Esophagus squamous epithelium (tissue), 5 donors: Measurements from ENCODE around the gene ANKH. TPM values are rescaled to one million over a fixed set of nuclear protein-coding genes. Genes with fewer than 3 reads are reported as not detected.

Source experiments
- DNase-seq: peaks from one replicate; lab custom pipeline; 2025; lab: John Stamatoyannopoulos, UW
- H3K27ac ChIP-seq, 4 donors: fragments of 200-600 bp; sonication (generic); one replicate each; pipeline ENCODE4 v1.5.1; 2016 to 2019; ENCODE audit warnings: mild to moderate bottlenecking in 1 of 4
- H3K27me3 ChIP-seq, 4 donors: fragments of 200-600 bp; sonication (generic); 1 replicate in 3 of 4; 2 replicates in 1 of 4; pipeline versions ENCODE4 v1.5.1 to v1.6.0; 2017 to 2021; ENCODE audit warnings: antibody characterized with exemption in 1 of 4
- H3K36me3 ChIP-seq, 3 donors: fragments of 200-600 bp; sonication (generic); one replicate each; pipeline ENCODE4 v1.5.1; 2016 to 2019
- H3K4me1 ChIP-seq, 3 donors: fragments of 200-600 bp; sonication (generic); one replicate each; pipeline ENCODE4 v1.5.1; 2017 to 2019
- H3K4me3 ChIP-seq, 4 donors: fragments of 200-600 bp; sonication (generic); 1 replicate in 3 of 4; 2 replicates in 1 of 4; pipeline ENCODE4 v1.5.1; 2016 to 2019; ENCODE audit warnings: mild to moderate bottlenecking in 2 of 4, moderate library complexity in 1 of 4
- H3K9me3 ChIP-seq, 3 donors: fragments of 200-600 bp; sonication (generic); one replicate each; pipeline ENCODE4 v1.5.1; 2016 to 2019
- POLR2A ChIP-seq, 4 donors: fragments of 450-650 bp; IDR thresholded peaks; one replicate each; pipeline ENCODE4 v1.6.1; 2017; ENCODE audit warnings: antibody characterized with exemption in 4 of 4, mild to moderate bottlenecking in 4 of 4, moderate library complexity in 3 of 4
- whole genome bisulfite sequencing, 2 donors: methylation state at CpG; one replicate each; pipeline ENCODE4 v1.1.5; 2018; 5-methylcytosine and 5-hydroxymethylcytosine counted together
- intact Hi-C: fragments of 100-400 bp; cut with DNase I; formaldehyde crosslinking; loops from one replicate; pipeline ENCODE4 v1.15.0; 2022
- total RNA-seq, 4 donors: library from RNA; depleted of rRNA; stranded (reverse); fragments of >200 nt; gene quantifications; one replicate each; pipeline ENCODE4 v1.1.0, GENCODE V29; 2016
- TF ChIP-seq, protein P1 (sequence below), 6 experiments: fragments of 450-650 bp in 4 of 6; fragments of 200-600 bp in 2 of 6; sonication (generic) in 2 of 6; IDR thresholded peaks; one replicate each; pipeline ENCODE4 v1.5.1; 2016 to 2019; ENCODE audit warnings: antibody characterized with exemption in 6 of 6, mild to moderate bottlenecking in 4 of 6, moderate library complexity in 4 of 6
- donor health status: DM: yes; HTN: yes; CAD: no.

The ANKH gene
- total RNA-seq, 4 donors from 2014 or later, result 10.0 to 38.0 (median 16.7) TPM

DNA sequence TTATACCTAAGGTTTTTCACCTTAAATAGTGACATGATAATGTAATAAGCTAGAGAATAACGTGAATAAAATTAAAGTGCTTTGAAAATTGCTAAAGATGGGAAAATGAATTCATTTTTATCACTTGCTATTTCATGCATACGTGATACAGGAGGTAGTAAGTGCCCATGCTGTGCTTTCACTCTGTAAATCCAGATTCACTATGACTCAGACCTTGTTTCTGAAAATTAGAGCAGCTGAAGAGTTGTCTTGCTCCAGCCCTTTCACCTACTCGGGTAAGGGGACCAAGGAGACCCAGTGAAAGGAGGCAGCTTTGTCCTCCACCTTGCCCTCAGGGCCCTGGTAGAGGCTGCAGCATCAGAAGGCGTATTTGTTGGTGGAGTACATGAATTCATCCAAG lies 87.9 kb downstream of the ANKH start:
- Histone ChIP-seq H3K27me3 (no peaks in the 10 kb centered on the region), H3K36me3 (no peaks in the 10 kb centered on the region), H3K27ac (no peak overlapping the region), H3K4me1 (peaks cover 0 to 16% (median 0%) of the 10 kb centered on the region in 3 donors), H3K4me3 (no peak overlapping the region), H3K9me3 (peaks cover 0 to 4% (median 0%) of the 10 kb centered on the region in 3 donors)
- 77 to 83% methylated on average over 4 of the region's 4 CpGs for WGBS, 2 donors
- intact Hi-C loops, result no loop called here
- no peak for TF ChIP-seq POLR2A (IDR thresholded peaks at IDR 0.05)
- TF ChIP-seq, protein P1, sequence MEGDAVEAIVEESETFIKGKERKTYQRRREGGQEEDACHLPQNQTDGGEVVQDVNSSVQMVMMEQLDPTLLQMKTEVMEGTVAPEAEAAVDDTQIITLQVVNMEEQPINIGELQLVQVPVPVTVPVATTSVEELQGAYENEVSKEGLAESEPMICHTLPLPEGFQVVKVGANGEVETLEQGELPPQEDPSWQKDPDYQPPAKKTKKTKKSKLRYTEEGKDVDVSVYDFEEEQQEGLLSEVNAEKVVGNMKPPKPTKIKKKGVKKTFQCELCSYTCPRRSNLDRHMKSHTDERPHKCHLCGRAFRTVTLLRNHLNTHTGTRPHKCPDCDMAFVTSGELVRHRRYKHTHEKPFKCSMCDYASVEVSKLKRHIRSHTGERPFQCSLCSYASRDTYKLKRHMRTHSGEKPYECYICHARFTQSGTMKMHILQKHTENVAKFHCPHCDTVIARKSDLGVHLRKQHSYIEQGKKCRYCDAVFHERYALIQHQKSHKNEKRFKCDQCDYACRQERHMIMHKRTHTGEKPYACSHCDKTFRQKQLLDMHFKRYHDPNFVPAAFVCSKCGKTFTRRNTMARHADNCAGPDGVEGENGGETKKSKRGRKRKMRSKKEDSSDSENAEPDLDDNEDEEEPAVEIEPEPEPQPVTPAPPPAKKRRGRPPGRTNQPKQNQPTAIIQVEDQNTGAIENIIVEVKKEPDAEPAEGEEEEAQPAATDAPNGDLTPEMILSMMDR (IDR thresholded peaks at IDR 0.05), result no peak
- no peak for DNase-seq

DNA sequence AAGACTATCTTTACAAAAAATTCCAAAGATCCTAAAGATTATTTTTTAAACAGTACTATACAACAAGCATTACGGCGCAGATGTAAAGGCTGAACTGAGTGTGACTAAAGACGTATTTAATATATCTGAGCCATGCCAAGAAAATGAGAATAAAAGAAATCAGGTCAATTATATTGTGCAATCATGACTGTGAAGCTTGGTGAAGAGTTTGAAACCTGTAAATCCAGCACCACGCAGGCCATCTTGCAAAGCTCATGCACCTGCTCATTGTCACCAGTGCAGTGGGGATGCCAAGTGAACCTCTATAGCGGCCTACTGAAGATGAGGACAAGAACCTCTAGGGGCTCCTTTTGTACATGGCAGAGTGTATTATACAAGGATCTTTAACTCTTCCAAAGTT lies 89.0 kb downstream of the ANKH start:
- DNase-seq, result no peak
- no peak overlapping the region for H3K27ac ChIP-seq
- intact Hi-C loops, result no loop called here
- no peak overlapping the region for H3K4me3 ChIP-seq
- no peaks in the 10 kb centered on the region for H3K27me3 ChIP-seq
- 67 to 78% methylated on average over 5 of the region's 5 CpGs for WGBS, 2 donors
- peaks cover 0 to 16% (median 0%) of the 10 kb centered on the region in 3 donors for H3K4me1 ChIP-seq
- H3K9me3 ChIP-seq, result peaks cover 0 to 4% (median 0%) of the 10 kb centered on the region in 3 donors
- TF ChIP-seq, protein P1 (IDR thresholded peaks at IDR 0.05), result no peak
- TF ChIP-seq POLR2A (IDR thresholded peaks at IDR 0.05), result no peak
- H3K36me3 ChIP-seq, result no peaks in the 10 kb centered on the region

DNA sequence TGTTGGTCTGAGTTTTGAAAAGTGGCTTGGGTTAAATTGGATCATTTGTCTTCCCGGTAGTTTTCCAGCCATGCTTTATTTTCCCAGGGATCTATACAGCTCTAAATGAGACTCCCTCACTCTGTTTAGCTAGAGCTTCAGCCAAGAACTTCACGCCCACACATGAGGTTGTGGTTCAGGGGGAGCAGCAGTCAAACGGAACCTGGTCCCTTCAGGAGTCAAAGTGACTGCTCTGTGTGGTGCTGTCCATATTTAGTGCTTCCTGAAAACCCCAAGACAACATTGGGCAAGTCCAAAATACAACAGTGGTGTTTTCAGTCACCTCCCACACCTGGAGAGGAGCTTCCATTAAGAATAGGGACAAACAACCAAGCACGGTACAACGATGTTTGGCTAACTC lies 90.5 kb downstream of the ANKH start:
- 47 to 71% methylated on average over 4 to 5 of the region's 5 CpGs for WGBS, 2 donors
- intact Hi-C loops, result no loop called here
- peaks cover 0 to 4% (median 0%) of the 10 kb centered on the region in 3 donors for H3K9me3 ChIP-seq
- H3K4me1 ChIP-seq, result peaks cover 0 to 16% (median 0%) of the 10 kb centered on the region in 3 donors
- no peak for DNase-seq
- H3K36me3 ChIP-seq, result no peaks in the 10 kb centered on the region
- H3K4me3 ChIP-seq, result no peak overlapping the region
- H3K27me3 ChIP-seq, result no peaks in the 10 kb centered on the region
- TF ChIP-seq POLR2A (IDR thresholded peaks at IDR 0.05), result no peak
- TF ChIP-seq, protein P1 (IDR thresholded peaks at IDR 0.05), result no peak
- H3K27ac ChIP-seq, result no peak overlapping the region

DNA sequence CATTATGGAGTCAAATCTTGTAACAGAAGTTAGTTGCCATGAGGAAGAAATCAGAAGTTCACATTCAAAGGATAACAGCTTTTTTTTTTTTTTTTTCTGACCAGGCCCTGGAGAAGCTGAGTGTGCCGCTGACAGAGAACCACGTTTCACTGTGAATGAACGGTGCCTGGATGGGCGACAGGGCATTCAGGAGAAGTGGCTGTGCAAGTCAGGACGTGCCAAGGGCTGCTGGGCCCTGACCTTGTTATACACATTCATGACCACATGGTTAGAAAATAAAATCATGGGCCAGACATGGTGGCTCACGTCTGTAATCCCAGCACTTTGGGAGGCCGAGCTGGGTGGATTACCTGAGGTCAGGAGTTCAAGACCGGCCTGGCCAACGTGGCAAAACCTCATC lies 91.6 kb downstream of the ANKH start:
- Histone ChIP-seq H3K4me1 (peaks cover 0 to 23% (median 4%) of the 10 kb centered on the region in 3 donors), H3K4me3 (no peak overlapping the region), H3K27me3 (no peaks in the 10 kb centered on the region), H3K27ac (no peak overlapping the region), H3K36me3 (no peaks in the 10 kb centered on the region), H3K9me3 (peaks cover 0 to 4% (median 0%) of the 10 kb centered on the region in 3 donors)
- DNase-seq, result no peak
- intact Hi-C loops, result no loop called here
- 66 to 71% methylated on average over 4 to 9 of the region's 9 CpGs for WGBS, 2 donors
- TF ChIP-seq, protein P1 (IDR thresholded peaks at IDR 0.05), result no peak
- TF ChIP-seq POLR2A (IDR thresholded peaks at IDR 0.05), result no peak

DNA sequence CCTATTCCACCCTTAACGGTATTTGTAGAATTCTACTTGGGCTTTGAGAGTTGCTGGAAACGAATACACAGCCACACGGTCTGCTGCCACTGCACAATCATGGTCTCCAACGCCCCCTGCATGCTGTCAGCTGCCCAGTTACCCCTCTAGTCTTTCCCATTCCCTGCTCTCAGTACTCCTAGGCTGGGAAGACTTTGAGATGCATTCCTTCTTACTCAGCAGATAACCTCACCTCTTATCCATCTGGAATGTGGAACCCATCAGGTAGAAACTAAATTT lies 92.8 kb downstream of the ANKH start:
- intact Hi-C loops, result no loop called here
- TF ChIP-seq, protein P1 (IDR thresholded peaks at IDR 0.05), result no peak
- no peak for TF ChIP-seq POLR2A (IDR thresholded peaks at IDR 0.05)
- Histone ChIP-seq H3K36me3 (no peaks in the 10 kb centered on the region), H3K27ac (no peak overlapping the region), H3K4me3 (no peak overlapping the region), H3K4me1 (peaks cover 0 to 23% (median 4%) of the 10 kb centered on the region in 3 donors), H3K9me3 (peaks cover 0 to 1% (median 0%) of the 10 kb centered on the region in 3 donors), H3K27me3 (no peaks in the 10 kb centered on the region)
- WGBS, 2 donors, result 75 to 85% methylated on average over 4 of the region's 4 CpGs
- no peak for DNase-seq
